SJCRH30 (cell line): ENCODE data around the gene CELF2. TPM values are rescaled to one million over a fixed set of nuclear protein-coding genes. Genes with fewer than 3 reads are reported as not detected.

ENCODE experiments used
- DNase-seq, 2 experiments: peaks; one replicate each; pipeline ENCODE4 v3.0.0-alpha.2; 2015 to 2020
- H3K27ac ChIP-seq: fragments of 250-450 bp; sonication (Bioruptor Pico); 2 replicates; pipeline ENCODE4 v1.5.1; 2020; ENCODE audit warnings: mild to moderate bottlenecking, moderate library complexity
- H3K27me3 ChIP-seq: fragments of 250-450 bp; sonication (Bioruptor Pico); 2 replicates; pipeline ENCODE4 v1.5.1; 2020; ENCODE audit warnings: mild to moderate bottlenecking, moderate library complexity
- H3K36me3 ChIP-seq: fragments of 250-450 bp; sonication (Bioruptor Pico); 2 replicates; pipeline ENCODE4 v1.5.1; 2020; ENCODE audit warnings: mild to moderate bottlenecking, moderate library complexity
- H3K4me1 ChIP-seq: fragments of 250-450 bp; sonication (Bioruptor Pico); 2 replicates; pipeline ENCODE4 v1.5.1; 2020; ENCODE audit warnings: mild to moderate bottlenecking, moderate library complexity
- H3K4me3 ChIP-seq: fragments of 250-450 bp; sonication (Bioruptor Pico); 2 replicates; pipeline ENCODE4 v1.5.1; 2020; ENCODE audit warnings: mild to moderate bottlenecking, moderate library complexity
- H3K9me3 ChIP-seq: fragments of 250-450 bp; sonication (Bioruptor Pico); replicated peaks from 2 replicates; pipeline ENCODE4 v1.5.1; 2020; ENCODE audit warnings: mild to moderate bottlenecking, moderate library complexity
- total RNA-seq: library from RNA; depleted of rRNA; stranded (reverse); fragments of >200 nt; shearing (Covaris generic); gene quantifications from 2 replicates; pipeline ENCODE4 v1.2.3, GENCODE V29; 2014

CELF2 gene
- total RNA-seq, 1 experiment from 2014 or later = 65.2 TPM

DNA sequence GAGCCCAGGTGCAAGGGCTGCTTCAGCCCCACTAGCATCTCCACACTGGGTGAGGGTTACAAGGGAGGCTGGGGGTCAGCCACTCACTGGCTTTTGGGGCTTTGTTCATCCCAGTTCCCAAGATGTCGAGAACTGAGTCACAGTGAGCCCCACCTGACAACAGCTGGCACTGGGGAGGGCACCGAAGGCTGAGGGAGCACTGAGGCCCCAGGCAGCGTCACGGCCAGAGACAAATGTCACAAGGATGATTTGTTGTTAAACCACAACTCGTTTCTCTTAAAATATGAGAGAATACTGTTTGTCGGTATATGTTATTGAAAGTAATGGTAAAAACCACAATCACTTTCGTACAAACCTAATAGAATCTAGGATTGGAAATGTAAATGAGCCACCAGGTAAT is 219.9 kb downstream of the CELF2 start:
- H3K4me3 ChIP-seq = no peak overlapping the region
- H3K9me3 ChIP-seq = no peaks in the 10 kb centered on the region
- no peak for DNase-seq
- peaks cover 14% of the 10 kb centered on the region for H3K36me3 ChIP-seq
- H3K4me1 ChIP-seq = peaks cover 16% of the 10 kb centered on the region
- H3K27me3 ChIP-seq = no peaks in the 10 kb centered on the region
- no peak overlapping the region for H3K27ac ChIP-seq

DNA sequence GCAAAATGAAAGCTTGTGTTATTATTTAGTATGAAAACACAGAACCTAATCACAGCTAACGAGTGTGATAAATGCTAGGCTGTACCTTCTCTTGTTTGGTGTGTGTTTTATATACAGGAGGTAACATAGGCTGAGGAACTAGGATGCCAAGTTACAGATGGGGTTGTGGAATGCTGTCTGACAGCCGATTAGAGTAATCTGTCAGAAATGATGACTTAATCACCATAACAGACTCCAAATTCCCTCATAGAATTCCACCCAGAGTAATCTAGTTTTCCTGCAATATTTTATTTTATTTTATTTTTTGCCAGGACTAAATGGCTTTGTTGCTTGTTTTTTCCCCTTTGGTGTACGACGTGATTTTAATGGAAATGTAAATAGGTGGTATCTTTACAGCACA is 221.2 kb downstream of the CELF2 start:
- H3K27ac ChIP-seq = no peak overlapping the region
- no peak overlapping the region for H3K4me3 ChIP-seq
- no peaks in the 10 kb centered on the region for H3K9me3 ChIP-seq
- peaks cover 2% of the 10 kb centered on the region for H3K36me3 ChIP-seq
- DNase-seq = no peak
- H3K4me1 ChIP-seq = peaks cover 21% of the 10 kb centered on the region
- H3K27me3 ChIP-seq = no peaks in the 10 kb centered on the region

DNA sequence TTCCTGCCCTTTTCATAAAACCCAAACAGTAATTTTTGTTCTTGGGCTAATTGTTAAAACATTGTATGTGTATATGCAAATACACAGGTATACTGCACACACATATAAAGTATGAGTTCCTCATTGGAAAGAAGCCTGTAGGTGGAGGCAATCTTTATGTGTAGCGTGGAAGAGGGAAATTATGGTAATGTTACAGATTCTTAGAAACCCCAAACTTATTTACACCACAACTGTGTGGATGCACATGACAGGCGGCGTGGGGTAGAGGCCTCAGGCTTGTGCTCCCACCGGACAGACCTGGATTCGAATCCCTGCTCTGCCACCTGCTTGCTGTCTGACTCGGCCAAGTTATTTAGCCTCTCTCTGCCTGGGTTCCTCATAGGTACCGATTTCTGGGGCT is 223.0 kb downstream of the CELF2 start:
- peaks cover 24% of the 10 kb centered on the region for H3K4me1 ChIP-seq
- DNase-seq = no peak
- H3K27me3 ChIP-seq = no peaks in the 10 kb centered on the region
- H3K4me3 ChIP-seq = no peak overlapping the region
- no peak overlapping the region for H3K27ac ChIP-seq
- H3K36me3 ChIP-seq = no peaks in the 10 kb centered on the region; the same call in 1 of the 2 replicates
- H3K9me3 ChIP-seq = no peaks in the 10 kb centered on the region

- Histone ChIP-seq H3K27ac (peak overlapping the region; percentile 74), H3K4me3 (no peak overlapping the region), H3K27me3 (no peaks in the 10 kb centered on the region), H3K9me3 (no peaks in the 10 kb centered on the region), H3K36me3 (no peaks in the 10 kb centered on the region; the same call in none of the 2 replicates), H3K4me1 (peaks cover 24% of the 10 kb centered on the region)
- peak; percentile 90 to 93 for DNase-seq
These were observed 225.0 kb downstream of the CELF2 start for GRCh38 chr10:11242443-11243387.

GRCh38 chr10:11243425-11244222 is 226.0 kb downstream of the CELF2 start:
- Histone ChIP-seq H3K36me3 (no peaks in the 10 kb centered on the region; the same call in none of the 2 replicates), H3K27ac (no peak overlapping the region), H3K9me3 (no peaks in the 10 kb centered on the region), H3K4me1 (peaks cover 24% of the 10 kb centered on the region), H3K27me3 (no peaks in the 10 kb centered on the region), H3K4me3 (no peak overlapping the region)
- DNase-seq = no peak

- no peak overlapping the region for H3K27ac ChIP-seq
- DNase-seq = no peak
- H3K4me1 ChIP-seq = peaks cover 24% of the 10 kb centered on the region
- H3K4me3 ChIP-seq = no peak overlapping the region
- no peaks in the 10 kb centered on the region for H3K9me3 ChIP-seq
- no peaks in the 10 kb centered on the region for H3K27me3 ChIP-seq
- H3K36me3 ChIP-seq = peaks cover 2% of the 10 kb centered on the region
These were observed 227.4 kb downstream of the CELF2 start for GRCh38 chr10:11245095-11245479.

- Histone ChIP-seq H3K36me3 (peaks cover 2% of the 10 kb centered on the region), H3K4me3 (no peak overlapping the region), H3K9me3 (no peaks in the 10 kb centered on the region), H3K27me3 (no peaks in the 10 kb centered on the region), H3K4me1 (peaks cover 23% of the 10 kb centered on the region), H3K27ac (no peak overlapping the region)
- DNase-seq = peak in 1 of 2 experiments; percentile 13
These were observed 227.8 kb downstream of the CELF2 start for GRCh38 chr10:11245510-11245909.

DNA sequence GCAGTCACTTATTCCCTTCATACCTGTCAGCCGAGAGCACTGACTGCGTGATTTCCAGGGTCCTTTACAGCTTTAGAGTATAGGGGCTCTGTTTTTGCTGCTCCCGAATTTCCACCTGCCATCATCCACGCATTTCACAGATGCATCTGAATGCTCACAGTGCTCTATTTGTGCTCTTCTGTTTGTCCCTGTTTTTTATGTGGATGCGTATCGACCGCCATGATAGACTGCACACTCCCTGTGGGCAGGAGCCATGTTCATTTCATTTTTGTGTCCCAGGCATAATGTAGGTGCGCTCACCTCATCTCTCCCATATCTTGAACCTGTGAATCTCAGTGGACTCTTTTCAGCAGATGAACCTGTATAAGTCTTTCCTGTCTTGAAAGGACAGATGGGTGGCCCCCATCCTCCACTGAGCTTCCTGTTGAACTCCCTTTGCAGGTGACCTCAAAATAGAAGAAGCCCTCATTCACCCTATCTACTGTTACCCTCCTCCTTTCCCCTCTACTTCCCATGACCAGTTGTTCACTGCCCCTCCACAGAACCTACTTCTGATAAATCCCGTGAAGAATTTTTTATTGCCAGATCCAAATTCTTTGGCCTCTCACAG is 228.4 kb downstream of the CELF2 start:
- Histone ChIP-seq H3K9me3 (no peaks in the 10 kb centered on the region), H3K4me1 (peaks cover 21% of the 10 kb centered on the region), H3K4me3 (no peak overlapping the region), H3K27ac (no peak overlapping the region), H3K36me3 (peaks cover 2% of the 10 kb centered on the region), H3K27me3 (no peaks in the 10 kb centered on the region)
- DNase-seq = no peak

DNA sequence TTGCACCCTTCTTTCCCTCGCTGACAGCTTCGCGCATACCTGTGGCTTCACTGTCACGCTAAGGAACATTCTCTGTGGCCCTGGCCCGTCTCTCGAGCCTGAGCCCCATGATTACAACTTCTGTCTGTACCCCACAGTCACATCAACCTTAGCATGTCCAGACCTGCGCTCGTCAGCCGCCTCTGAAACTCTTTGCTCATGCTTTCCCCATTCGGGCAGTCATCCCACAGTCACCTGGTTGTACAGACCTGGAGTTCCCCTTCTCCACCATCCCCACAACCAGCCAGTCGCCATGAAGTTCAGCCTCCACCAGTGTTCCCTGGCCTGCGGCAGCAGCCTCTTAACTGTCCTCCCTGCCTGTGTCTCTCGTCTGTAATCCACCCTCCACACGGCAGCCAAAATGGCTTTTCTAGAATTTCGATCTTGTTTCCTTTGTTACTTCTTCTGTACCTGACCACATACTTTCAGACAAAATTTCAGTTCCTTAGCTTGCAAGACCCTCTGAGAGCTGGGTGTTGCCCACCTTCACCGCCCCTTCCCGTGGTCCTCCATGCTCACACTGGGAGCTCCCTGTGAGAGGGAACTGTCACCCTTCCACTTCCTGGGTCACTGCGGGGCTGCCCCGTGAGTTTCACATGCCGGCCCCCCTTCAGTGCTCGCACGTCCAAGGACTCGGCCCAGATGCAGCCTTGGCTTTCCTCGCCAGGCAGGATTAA is 229.2 kb downstream of the CELF2 start:
- Histone ChIP-seq H3K4me3 (no peak overlapping the region), H3K36me3 (peaks cover 2% of the 10 kb centered on the region), H3K27ac (no peak overlapping the region), H3K4me1 (peaks cover 13% of the 10 kb centered on the region), H3K27me3 (no peaks in the 10 kb centered on the region), H3K9me3 (no peaks in the 10 kb centered on the region)
- no peak for DNase-seq

DNA sequence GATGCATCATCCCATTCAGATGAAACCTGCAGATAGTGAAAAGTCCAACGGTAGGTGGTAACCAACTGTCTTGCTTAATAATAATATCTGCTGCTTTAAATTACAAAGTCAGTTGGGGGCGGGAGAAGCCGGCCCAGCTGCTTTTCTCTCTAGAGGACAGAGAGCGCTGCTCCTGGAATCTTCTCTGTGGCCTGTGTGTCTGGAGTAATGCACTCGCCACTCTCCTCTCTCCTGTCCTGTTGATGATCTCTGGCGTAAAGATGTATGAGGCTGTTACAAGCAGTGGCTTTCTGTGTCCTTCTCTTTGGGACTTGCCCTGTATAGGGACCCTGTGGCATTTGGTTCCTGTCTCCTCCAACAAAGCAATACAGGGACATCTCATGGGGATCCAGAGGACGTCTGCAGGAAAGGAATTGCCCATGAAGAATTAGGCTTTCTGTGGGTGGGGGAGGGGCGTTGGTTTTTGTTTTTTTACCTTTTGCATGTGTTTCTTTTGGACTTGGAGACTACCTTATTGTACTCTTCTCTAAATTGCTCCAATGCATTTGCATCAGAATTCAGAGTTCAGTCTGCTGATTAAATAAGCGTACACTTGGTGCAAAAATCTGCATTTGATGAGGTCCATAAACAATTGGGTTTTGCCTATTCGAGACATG is 231.6 kb downstream of the CELF2 start:
- Histone ChIP-seq H3K9me3 (no peaks in the 10 kb centered on the region), H3K36me3 (peaks cover 12% of the 10 kb centered on the region), H3K4me1 (peaks cover 3% of the 10 kb centered on the region; the same call in 1 of the 2 replicates), H3K4me3 (no peak overlapping the region), H3K27ac (no peak overlapping the region), H3K27me3 (no peaks in the 10 kb centered on the region)
- no peak for DNase-seq

DNA sequence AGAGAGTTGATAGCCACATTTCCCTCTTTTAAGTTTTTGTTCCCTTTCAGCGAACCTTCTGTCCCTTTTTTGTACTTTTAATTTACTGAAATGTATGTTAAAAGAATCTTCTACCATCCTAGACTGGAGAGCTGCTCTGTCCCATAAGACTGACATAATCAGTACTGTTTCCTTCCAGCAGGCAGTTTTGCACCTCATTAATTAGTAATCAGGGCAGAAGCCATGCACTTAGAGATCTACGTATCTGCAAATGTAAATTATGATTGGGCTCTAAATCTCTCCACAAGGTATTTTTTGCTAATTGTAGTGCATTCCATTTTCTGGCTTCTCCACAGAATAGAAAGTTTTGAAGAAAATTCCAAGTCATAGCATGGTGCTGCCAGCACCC is 232.1 kb downstream of the CELF2 start:
- peaks cover 16% of the 10 kb centered on the region for H3K36me3 ChIP-seq
- H3K27me3 ChIP-seq = no peaks in the 10 kb centered on the region
- no peak overlapping the region for H3K4me3 ChIP-seq
- no peaks in the 10 kb centered on the region for H3K9me3 ChIP-seq
- no peak overlapping the region for H3K27ac ChIP-seq
- H3K4me1 ChIP-seq = peaks cover 3% of the 10 kb centered on the region; the same call in 1 of the 2 replicates
- DNase-seq = no peak

DNA sequence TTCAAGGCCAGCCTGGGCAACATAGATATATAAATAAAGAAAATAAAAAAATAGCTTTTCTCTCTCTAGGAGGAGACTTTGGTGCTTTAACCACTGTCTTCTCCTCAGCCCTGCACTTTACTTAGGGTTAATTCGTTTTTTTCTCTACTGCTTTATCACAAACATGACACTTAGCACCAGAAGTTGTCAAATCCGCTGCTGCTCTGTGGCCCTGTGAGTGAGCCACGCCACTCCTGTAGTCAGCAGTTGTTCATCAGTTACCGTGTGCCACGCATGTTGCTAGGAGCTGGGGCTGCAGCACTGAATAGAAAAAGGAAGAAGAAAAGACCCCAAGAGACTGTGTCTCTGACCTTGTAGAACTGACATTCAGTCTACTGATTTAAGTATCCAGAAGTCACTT is 232.6 kb downstream of the CELF2 start:
- H3K36me3 ChIP-seq = peaks cover 17% of the 10 kb centered on the region
- no peak overlapping the region for H3K27ac ChIP-seq
- no peak overlapping the region for H3K4me3 ChIP-seq
- H3K27me3 ChIP-seq = no peaks in the 10 kb centered on the region
- no peaks in the 10 kb centered on the region for H3K9me3 ChIP-seq
- peaks cover 2% of the 10 kb centered on the region; the same call in 1 of the 2 replicates for H3K4me1 ChIP-seq
- no peak for DNase-seq

- Histone ChIP-seq H3K27ac (no peak overlapping the region), H3K36me3 (peaks cover 24% of the 10 kb centered on the region), H3K9me3 (no peaks in the 10 kb centered on the region), H3K27me3 (no peaks in the 10 kb centered on the region), H3K4me1 (no peaks in the 10 kb centered on the region), H3K4me3 (no peak overlapping the region)
- no peak for DNase-seq
These were observed 235.2 kb downstream of the CELF2 start for GRCh38 chr10:11252887-11253286.
